ENCODE results near the gene NLRP11.
A peak's percentile ranks its signal among the peaks of the same experiment; 100 is the strongest.

Gene NLRP11

DNA sequence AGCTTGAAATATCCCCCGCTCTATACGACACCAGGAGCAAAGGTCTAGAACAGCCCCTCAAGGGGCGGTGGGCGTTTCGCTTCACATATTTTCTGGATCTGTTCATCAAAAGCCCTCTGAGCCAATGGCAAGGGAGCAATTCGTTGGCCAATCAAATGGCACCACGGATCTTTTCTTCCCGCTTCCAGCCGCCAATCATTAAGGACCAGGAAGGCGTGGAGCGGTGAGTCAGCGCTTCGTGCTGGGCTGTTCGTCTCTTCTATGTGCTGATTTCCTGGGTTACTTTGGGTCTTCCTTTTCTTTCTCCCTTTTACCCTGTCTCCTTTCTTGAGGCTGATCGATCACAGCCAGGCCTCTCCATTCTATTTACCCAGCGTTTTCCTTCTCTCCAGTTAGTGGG lies 4.5 kb upstream of the NLRP11 start, which contains the start of gene NLRP4:
TSS of gene NLRP4 (plus strand) at position 201 of the 400 bp plus-strand sequence. CDS start 15,541 bp downstream, outside the sequence.
- no peaks in the 10 kb centered on the region for H3K36me3 ChIP-seq (ENCODE audit: control insufficient read depth, low read length)
- no peak within 1 kb of the TSS for H3K4me2 ChIP-seq (ENCODE audit: low read length)
- no peaks in the 10 kb centered on the region for H3F3A ChIP-seq (ENCODE audit: control insufficient read depth, insufficient read depth)
- no peaks in the 10 kb centered on the region for H4K20me1 ChIP-seq (ENCODE audit: control insufficient read depth, insufficient read depth, low read depth, low read length)
- peaks cover 6% of the 10 kb centered on the region for H3K4me1 ChIP-seq (ENCODE audit: control insufficient read depth, low read length)
- TF ChIP-seq CTCF (IDR thresholded peaks at IDR 0.05; ENCODE audit: low read depth, low read length, poor library complexity, severe bottlenecking) (no peak), EZH2phosphoT487 (IDR thresholded peaks at IDR 0.05; ENCODE audit: borderline replicate concordance, low read length) (no peak)
- H3K9me2 ChIP-seq (replicated peaks; ENCODE audit: control insufficient read depth, low read length) = no peaks in the 10 kb centered on the region
- no peak within 1 kb of the TSS for H3K27ac ChIP-seq (ENCODE audit: low read depth, low read length)
- no peaks in the 10 kb centered on the region for H3K9me3 ChIP-seq (ENCODE audit: control insufficient read depth, insufficient read depth, low read length)
- H3K27me3 ChIP-seq (ENCODE audit: control insufficient read depth, low read length) = peaks cover 12% of the 10 kb centered on the region
- no peak within 1 kb of the TSS for H3K4me3 ChIP-seq (ENCODE audit: low read length)
- H3K79me2 ChIP-seq (ENCODE audit: control insufficient read depth, low read length) = no peaks in the 10 kb centered on the region

- TF ChIP-seq CTCF (IDR thresholded peaks at IDR 0.05; ENCODE audit: low read depth, low read length, poor library complexity, severe bottlenecking) (no peak), EZH2phosphoT487 (IDR thresholded peaks at IDR 0.05; ENCODE audit: borderline replicate concordance, low read length) (no peak)
- H3K36me3 ChIP-seq (ENCODE audit: control insufficient read depth, low read length) = no peaks in the 10 kb centered on the region
- H3K27me3 ChIP-seq (ENCODE audit: control insufficient read depth, low read length) = peaks cover 19% of the 10 kb centered on the region
- no peaks in the 10 kb centered on the region for H3K9me2 ChIP-seq (replicated peaks; ENCODE audit: control insufficient read depth, low read length)
- 0 out of 2 replicates have a peak overlapping the region, but pooled peaks have one; percentile 12 for H3K27ac ChIP-seq (ENCODE audit: low read depth, low read length)
- no peaks in the 10 kb centered on the region for H3K79me2 ChIP-seq (ENCODE audit: control insufficient read depth, low read length)
- no peak overlapping the region for H3K4me2 ChIP-seq (ENCODE audit: low read length)
- no peaks in the 10 kb centered on the region for H3K9me3 ChIP-seq (ENCODE audit: control insufficient read depth, insufficient read depth, low read length)
- peaks cover 11% of the 10 kb centered on the region for H3K4me1 ChIP-seq (ENCODE audit: control insufficient read depth, low read length)
- H3F3A ChIP-seq (ENCODE audit: control insufficient read depth, insufficient read depth) = no peaks in the 10 kb centered on the region
- no peaks in the 10 kb centered on the region for H4K20me1 ChIP-seq (ENCODE audit: control insufficient read depth, insufficient read depth, low read depth, low read length)
- no peak overlapping the region for H3K4me3 ChIP-seq (ENCODE audit: low read length)
Measured at GRCh38 chr19:55832676-55833075, 877 bp upstream of the NLRP11 start.

GRCh38 chr19:55830656-55831055 lies 1.1 kb downstream of the NLRP11 start:
- Histone ChIP-seq H3F3A (ENCODE audit: control insufficient read depth, insufficient read depth) (no peaks in the 10 kb centered on the region), H3K79me2 (ENCODE audit: control insufficient read depth, low read length) (no peaks in the 10 kb centered on the region), H3K36me3 (ENCODE audit: control insufficient read depth, low read length) (no peaks in the 10 kb centered on the region), H3K9me3 (ENCODE audit: control insufficient read depth, insufficient read depth, low read length) (no peaks in the 10 kb centered on the region), H3K4me1 (ENCODE audit: control insufficient read depth, low read length) (peaks cover 11% of the 10 kb centered on the region), H3K27ac (ENCODE audit: low read depth, low read length) (0 out of 2 replicates have a peak overlapping the region, but pooled peaks have one; percentile 18), H4K20me1 (ENCODE audit: control insufficient read depth, insufficient read depth, low read depth, low read length) (no peaks in the 10 kb centered on the region), H3K4me3 (ENCODE audit: low read length) (no peak overlapping the region), H3K4me2 (ENCODE audit: low read length) (peak overlapping the region; percentile 12; the same call in 1 of the 2 replicates), H3K9me2 (replicated peaks; ENCODE audit: control insufficient read depth, low read length) (no peaks in the 10 kb centered on the region), H3K27me3 (ENCODE audit: control insufficient read depth, low read length) (peaks cover 19% of the 10 kb centered on the region)
- no peak for TF ChIP-seq EZH2phosphoT487 (IDR thresholded peaks at IDR 0.05; ENCODE audit: borderline replicate concordance, low read length)
- no peak for TF ChIP-seq CTCF (IDR thresholded peaks at IDR 0.05; ENCODE audit: low read depth, low read length, poor library complexity, severe bottlenecking)

Data from DOHH2 (cell line).